ENCODE data around the gene DNAJC10. TPM values are rescaled to one million over a fixed set of nuclear protein-coding genes. Genes with fewer than 3 reads are reported as not detected.

DNAJC10 gene
- total and polyA plus RNA-seq, 10 of the 15 experiments (the other 5 are each of a cell fraction or from before 2014, with no cell fraction given) = 9.1 to 67.9 (median 38.2) TPM

DNA sequence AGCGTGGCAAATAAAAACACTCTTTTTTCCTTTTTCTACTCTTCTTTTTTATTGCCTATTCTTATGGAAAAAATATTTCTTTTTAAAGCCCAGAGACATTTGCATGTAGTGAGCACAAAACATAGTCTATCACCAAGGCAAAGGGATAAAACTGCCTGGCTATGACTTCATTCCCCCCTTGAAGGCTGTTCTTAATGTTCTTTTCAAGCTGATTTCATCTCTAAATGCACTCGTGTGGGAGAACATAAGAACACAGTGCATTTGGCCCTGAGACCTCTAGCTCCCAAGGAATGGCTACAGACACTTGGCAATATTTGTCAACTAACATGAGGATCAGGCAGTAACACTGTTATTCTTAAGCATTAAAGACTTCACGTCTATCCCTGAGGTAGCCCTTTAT lies 17.4 kb upstream of the DNAJC10 start (continued):
- TF ChIP-seq, protein P1, sequence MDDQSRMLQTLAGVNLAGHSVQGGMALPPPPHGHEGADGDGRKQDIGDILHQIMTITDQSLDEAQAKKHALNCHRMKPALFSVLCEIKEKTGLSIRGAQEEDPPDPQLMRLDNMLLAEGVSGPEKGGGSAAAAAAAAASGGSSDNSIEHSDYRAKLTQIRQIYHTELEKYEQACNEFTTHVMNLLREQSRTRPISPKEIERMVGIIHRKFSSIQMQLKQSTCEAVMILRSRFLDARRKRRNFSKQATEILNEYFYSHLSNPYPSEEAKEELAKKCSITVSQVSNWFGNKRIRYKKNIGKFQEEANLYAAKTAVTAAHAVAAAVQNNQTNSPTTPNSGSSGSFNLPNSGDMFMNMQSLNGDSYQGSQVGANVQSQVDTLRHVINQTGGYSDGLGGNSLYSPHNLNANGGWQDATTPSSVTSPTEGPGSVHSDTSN (IDR thresholded peaks at IDR 0.05; ENCODE audit: insufficient replicate concordance, low read depth, low read length) = no peak
- TF ChIP-seq NR2C2 (IDR thresholded peaks at IDR 0.05; ENCODE audit: borderline replicate concordance, control insufficient read depth, insufficient read length, low read depth) (no peak), RFX5 (IDR thresholded peaks at IDR 0.05; ENCODE audit: low read depth, low read length) (no peak), SIX5 (IDR thresholded peaks at IDR 0.05; ENCODE audit: low read depth, low read length, severe bottlenecking) (no peak), IKZF1 (conservative IDR thresholded peaks at IDR 0.05) (no peak)
- TF ChIP-seq, protein P2, sequence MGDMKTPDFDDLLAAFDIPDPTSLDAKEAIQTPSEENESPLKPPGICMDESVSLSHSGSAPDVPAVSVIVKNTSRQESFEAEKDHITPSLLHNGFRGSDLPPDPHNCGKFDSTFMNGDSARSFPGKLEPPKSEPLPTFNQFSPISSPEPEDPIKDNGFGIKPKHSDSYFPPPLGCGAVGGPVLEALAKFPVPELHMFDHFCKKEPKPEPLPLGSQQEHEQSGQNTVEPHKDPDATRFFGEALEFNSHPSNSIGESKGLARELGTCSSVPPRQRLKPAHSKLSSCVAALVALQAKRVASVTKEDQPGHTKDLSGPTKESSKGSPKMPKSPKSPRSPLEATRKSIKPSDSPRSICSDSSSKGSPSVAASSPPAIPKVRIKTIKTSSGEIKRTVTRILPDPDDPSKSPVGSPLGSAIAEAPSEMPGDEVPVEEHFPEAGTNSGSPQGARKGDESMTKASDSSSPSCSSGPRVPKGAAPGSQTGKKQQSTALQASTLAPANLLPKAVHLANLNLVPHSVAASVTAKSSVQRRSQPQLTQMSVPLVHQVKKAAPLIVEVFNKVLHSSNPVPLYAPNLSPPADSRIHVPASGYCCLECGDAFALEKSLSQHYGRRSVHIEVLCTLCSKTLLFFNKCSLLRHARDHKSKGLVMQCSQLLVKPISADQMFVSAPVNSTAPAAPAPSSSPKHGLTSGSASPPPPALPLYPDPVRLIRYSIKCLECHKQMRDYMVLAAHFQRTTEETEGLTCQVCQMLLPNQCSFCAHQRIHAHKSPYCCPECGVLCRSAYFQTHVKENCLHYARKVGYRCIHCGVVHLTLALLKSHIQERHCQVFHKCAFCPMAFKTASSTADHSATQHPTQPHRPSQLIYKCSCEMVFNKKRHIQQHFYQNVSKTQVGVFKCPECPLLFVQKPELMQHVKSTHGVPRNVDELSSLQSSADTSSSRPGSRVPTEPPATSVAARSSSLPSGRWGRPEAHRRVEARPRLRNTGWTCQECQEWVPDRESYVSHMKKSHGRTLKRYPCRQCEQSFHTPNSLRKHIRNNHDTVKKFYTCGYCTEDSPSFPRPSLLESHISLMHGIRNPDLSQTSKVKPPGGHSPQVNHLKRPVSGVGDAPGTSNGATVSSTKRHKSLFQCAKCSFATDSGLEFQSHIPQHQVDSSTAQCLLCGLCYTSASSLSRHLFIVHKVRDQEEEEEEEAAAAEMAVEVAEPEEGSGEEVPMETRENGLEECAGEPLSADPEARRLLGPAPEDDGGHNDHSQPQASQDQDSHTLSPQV (IDR thresholded peaks at IDR 0.05) = no peak

DNA sequence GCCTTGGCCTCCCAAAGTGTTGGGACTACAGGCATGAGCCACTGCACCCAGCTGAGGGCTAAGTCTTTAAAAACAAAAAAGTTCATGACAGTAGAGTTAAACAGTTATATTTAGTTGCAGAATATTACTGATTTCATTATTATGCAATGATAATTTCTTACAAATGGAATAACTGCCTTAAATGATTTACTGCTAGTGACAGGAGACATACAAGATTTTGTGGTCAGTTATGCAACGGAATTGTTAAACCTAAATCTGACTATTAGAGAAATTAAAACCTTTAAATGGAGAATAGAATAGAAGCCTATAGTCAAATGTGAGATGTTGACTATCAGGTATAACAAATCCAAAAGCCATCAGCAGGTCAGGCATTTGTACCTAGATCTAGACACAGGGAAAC lies 10.3 kb upstream of the DNAJC10 start:
- FAIRE-seq (no peak), ATAC-seq (no peak), DNase-seq (ENCODE audit: low read depth, low spot score) (no peak)
- Histone ChIP-seq H3K36me3 (ENCODE audit: control insufficient read depth in 2 of 2, insufficient read depth in 2 of 2, low read length in 1 of 2) (no peaks in the 10 kb centered on the region), H4K20me1 (ENCODE audit: control insufficient read depth, insufficient read depth) (no peaks in the 10 kb centered on the region), H3K79me2 (ENCODE audit: control insufficient read depth, insufficient read depth, low read length) (no peaks in the 10 kb centered on the region), H3K27me3 (replicated peaks in 1 of 2; ENCODE audit: control insufficient read depth in 2 of 2, insufficient read depth in 2 of 2, low read length in 1 of 2) (no peaks in the 10 kb centered on the region), H3K4me3 (no peak overlapping the region), H3K4me2 (ENCODE audit: control insufficient read depth, insufficient read depth) (no peak overlapping the region), H3K9ac (ENCODE audit: control insufficient read depth, insufficient read depth, low read length) (no peak overlapping the region), H2AFZ (ENCODE audit: control insufficient read depth, low read depth, low read length) (no peak overlapping the region), H3K4me1 (ENCODE audit: control insufficient read depth, insufficient read depth, low read length) (no peaks in the 10 kb centered on the region), H3K9me3 (replicated peaks; ENCODE audit: control insufficient read depth, insufficient read depth, low read length) (no peaks in the 10 kb centered on the region), H3K27ac (ENCODE audit: control insufficient read depth, insufficient read depth) (no peak overlapping the region)
- RAD21 ChIA-PET (ENCODE audit: unreplicated experiment) = no interaction called here
- BruUV-seq (replicated peaks) = no TSS peak
- 62% methylated on average over 1 of the region's 1 CpG for WGBS (ENCODE audit: insufficient coverage, insufficient replicate concordance, low lambda C conversion rate, missing lambda C conversion rate)
- SMC1A ChIA-PET (ENCODE audit: uncharacterized antibody, unreplicated experiment) = no interaction called here
- intact Hi-C loops (cut with micrococcal nuclease; ENCODE audit: unreplicated experiment) = no loop called here
- POLR2A ChIA-PET = no interaction called here
- CTCF ChIA-PET = no interaction called here
- in situ Hi-C loops (cut with MboI) = no loop called here
- TF ChIP-seq NFYB (IDR thresholded peaks at IDR 0.05; ENCODE audit: insufficient read depth, low read depth, low read length) = no peak
- TF ChIP-seq MEF2B (IDR thresholded peaks at IDR 0.05; ENCODE audit: partially characterized antibody, poor library complexity, severe bottlenecking) = no peak
- TF ChIP-seq, protein P3, sequence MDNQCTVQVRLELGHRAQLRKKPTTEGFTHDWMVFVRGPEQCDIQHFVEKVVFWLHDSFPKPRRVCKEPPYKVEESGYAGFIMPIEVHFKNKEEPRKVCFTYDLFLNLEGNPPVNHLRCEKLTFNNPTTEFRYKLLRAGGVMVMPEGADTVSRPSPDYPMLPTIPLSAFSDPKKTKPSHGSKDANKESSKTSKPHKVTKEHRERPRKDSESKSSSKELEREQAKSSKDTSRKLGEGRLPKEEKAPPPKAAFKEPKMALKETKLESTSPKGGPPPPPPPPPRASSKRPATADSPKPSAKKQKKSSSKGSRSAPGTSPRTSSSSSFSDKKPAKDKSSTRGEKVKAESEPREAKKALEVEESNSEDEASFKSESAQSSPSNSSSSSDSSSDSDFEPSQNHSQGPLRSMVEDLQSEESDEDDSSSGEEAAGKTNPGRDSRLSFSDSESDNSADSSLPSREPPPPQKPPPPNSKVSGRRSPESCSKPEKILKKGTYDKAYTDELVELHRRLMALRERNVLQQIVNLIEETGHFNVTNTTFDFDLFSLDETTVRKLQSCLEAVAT (IDR thresholded peaks at IDR 0.05) = no peak
- TF ChIP-seq CHD4 (IDR thresholded peaks at IDR 0.05) = no peak
- no peak for TF ChIP-seq SIN3A (IDR thresholded peaks at IDR 0.05; ENCODE audit: low read depth, low read length)
- TF ChIP-seq, protein P4, sequence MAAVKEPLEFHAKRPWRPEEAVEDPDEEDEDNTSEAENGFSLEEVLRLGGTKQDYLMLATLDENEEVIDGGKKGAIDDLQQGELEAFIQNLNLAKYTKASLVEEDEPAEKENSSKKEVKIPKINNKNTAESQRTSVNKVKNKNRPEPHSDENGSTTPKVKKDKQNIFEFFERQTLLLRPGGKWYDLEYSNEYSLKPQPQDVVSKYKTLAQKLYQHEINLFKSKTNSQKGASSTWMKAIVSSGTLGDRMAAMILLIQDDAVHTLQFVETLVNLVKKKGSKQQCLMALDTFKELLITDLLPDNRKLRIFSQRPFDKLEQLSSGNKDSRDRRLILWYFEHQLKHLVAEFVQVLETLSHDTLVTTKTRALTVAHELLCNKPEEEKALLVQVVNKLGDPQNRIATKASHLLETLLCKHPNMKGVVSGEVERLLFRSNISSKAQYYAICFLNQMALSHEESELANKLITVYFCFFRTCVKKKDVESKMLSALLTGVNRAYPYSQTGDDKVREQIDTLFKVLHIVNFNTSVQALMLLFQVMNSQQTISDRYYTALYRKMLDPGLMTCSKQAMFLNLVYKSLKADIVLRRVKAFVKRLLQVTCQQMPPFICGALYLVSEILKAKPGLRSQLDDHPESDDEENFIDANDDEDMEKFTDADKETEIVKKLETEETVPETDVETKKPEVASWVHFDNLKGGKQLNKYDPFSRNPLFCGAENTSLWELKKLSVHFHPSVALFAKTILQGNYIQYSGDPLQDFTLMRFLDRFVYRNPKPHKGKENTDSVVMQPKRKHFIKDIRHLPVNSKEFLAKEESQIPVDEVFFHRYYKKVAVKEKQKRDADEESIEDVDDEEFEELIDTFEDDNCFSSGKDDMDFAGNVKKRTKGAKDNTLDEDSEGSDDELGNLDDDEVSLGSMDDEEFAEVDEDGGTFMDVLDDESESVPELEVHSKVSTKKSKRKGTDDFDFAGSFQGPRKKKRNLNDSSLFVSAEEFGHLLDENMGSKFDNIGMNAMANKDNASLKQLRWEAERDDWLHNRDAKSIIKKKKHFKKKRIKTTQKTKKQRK (IDR thresholded peaks at IDR 0.05; ENCODE audit: low read depth, low read length) = no peak
- no peak for TF ChIP-seq MYB (IDR thresholded peaks at IDR 0.05; ENCODE audit: borderline replicate concordance, low read depth, low read length)

Data from GM12878 (cell line).